Astrocyte of the hippocampus (primary cell): ENCODE data around the gene SYT9.

Source experiments
- DNase-seq: peaks from one replicate; pipeline ENCODE4 v3.0.0; 2011; ENCODE audit warnings: low read depth, low spot score

Gene SYT9

GRCh38 chr11:7251836-7252682, at the start of gene SYT9:
Gene SYT9 (plus strand): TSS chr11:7251904. CDS start chr11:7252187, 283 bp downstream.
- peak; percentile 67 for DNase-seq

GRCh38 chr11:7202412-7202811, 49.3 kb upstream of the SYT9 start:
- DNase-seq = no peak

- DNase-seq = peak; percentile 64
Observed at GRCh38 chr11:7204778-7205177, 46.9 kb upstream of the SYT9 start.

- no peak for DNase-seq
Observed at GRCh38 chr11:7208391-7208790, 43.3 kb upstream of the SYT9 start.

- no peak for DNase-seq
Observed at GRCh38 chr11:7219491-7219890, 32.2 kb upstream of the SYT9 start.

- no peak for DNase-seq
Observed at GRCh38 chr11:7220636-7221035, 31.1 kb upstream of the SYT9 start.

GRCh38 chr11:7222619-7223018, 29.1 kb upstream of the SYT9 start:
- DNase-seq = no peak

GRCh38 chr11:7239877-7240276, 11.8 kb upstream of the SYT9 start:
- no peak for DNase-seq

GRCh38 chr11:7245341-7245740, 6.4 kb upstream of the SYT9 start:
- no peak for DNase-seq

GRCh38 chr11:7246179-7246578, 5.5 kb upstream of the SYT9 start:
- no peak for DNase-seq

GRCh38 chr11:7250166-7250565, 1.5 kb upstream of the SYT9 start:
- no peak for DNase-seq

GRCh38 chr11:7251487-7251835, 243 bp upstream of the SYT9 start:
- DNase-seq = no peak

GRCh38 chr11:7252683-7253213, 1.0 kb downstream of the SYT9 start:
- DNase-seq = no peak

GRCh38 chr11:7253800-7254199, 2.1 kb downstream of the SYT9 start:
- DNase-seq = no peak

- no peak for DNase-seq
Observed at GRCh38 chr11:7254731-7255291, 3.1 kb downstream of the SYT9 start.

GRCh38 chr11:7256943-7257342, 5.2 kb downstream of the SYT9 start:
- DNase-seq = no peak

GRCh38 chr11:7257724-7258123, 6.0 kb downstream of the SYT9 start:
- no peak for DNase-seq

GRCh38 chr11:7261578-7261977, 9.9 kb downstream of the SYT9 start:
- no peak for DNase-seq

GRCh38 chr11:7262672-7263071, 11.0 kb downstream of the SYT9 start:
- DNase-seq = no peak

- DNase-seq = no peak
Observed at GRCh38 chr11:7263842-7264241, 12.1 kb downstream of the SYT9 start.

GRCh38 chr11:7268758-7269157, 17.1 kb downstream of the SYT9 start:
- DNase-seq = no peak

GRCh38 chr11:7270233-7270865, 18.6 kb downstream of the SYT9 start:
- DNase-seq = no peak

- DNase-seq = peak; percentile 3
Observed at GRCh38 chr11:7272373-7272772, 20.7 kb downstream of the SYT9 start.
